H1 (cell line): ENCODE data around the gene APOL6. TPM values are rescaled to one million over a fixed set of nuclear protein-coding genes. Genes with fewer than 3 reads are reported as not detected.

ENCODE experiments used
- CTCF ChIA-PET: fragments of 300-600 bp; sonication (Branson Sonifier 250); formaldehyde crosslinking; loops from one replicate; lab custom pipeline; 2021; ENCODE audit not compliant: partially characterized antibody; lab: Charles Lee
- POLR2A ChIA-PET: fragments of 300-600 bp; sonication (Branson Sonifier 250); formaldehyde crosslinking; loops from one replicate; lab custom pipeline; 2021; ENCODE audit warnings: inconsistent platforms; ENCODE audit not compliant: partially characterized antibody; lab: Charles Lee
- DNase-seq, 2 experiments: peaks; one replicate each; pipeline versions ENCODE4 v3.0.0 to v3.0.0-alpha.2; 2010 to 2022; ENCODE audit warnings: low spot score in 2 of 2, low read depth in 1 of 2, mixed read lengths in 1 of 2
- FAIRE-seq: peaks from 2 replicates; lab custom pipeline; 2011; peaks lifted over from hg19 to GRCh38; lab: Jason Lieb, UNC
- H2AFZ ChIP-seq: 2 replicates; pipeline ENCODE4 v1.8.1; 2012; ENCODE audit warnings: low read length, inconsistent platforms
- H2AK5ac ChIP-seq: 2 replicates; pipeline ENCODE4 v1.6.1; 2013; ENCODE audit warnings: low read depth, low read length
- H2BK120ac ChIP-seq: replicated peaks from 2 replicates; pipeline ENCODE3; 2013; ENCODE audit warnings: low read depth, low read length, inconsistent platforms
- H2BK12ac ChIP-seq: 2 replicates; pipeline ENCODE4 v1.6.1; 2013; ENCODE audit warnings: low read depth, low read length
- H2BK15ac ChIP-seq: 2 replicates; pipeline ENCODE4 v1.6.1; 2013; ENCODE audit warnings: low read length
- H2BK20ac ChIP-seq: 2 replicates; pipeline ENCODE4 v1.6.1; 2013; ENCODE audit warnings: low read length
- H2BK5ac ChIP-seq: 2 replicates; pipeline ENCODE4 v1.6.1; 2013; ENCODE audit warnings: low read depth, low read length
- H3K14ac ChIP-seq: 2 replicates; pipeline ENCODE4 v1.6.1; 2013; ENCODE audit warnings: inconsistent platforms; ENCODE audit not compliant: insufficient read length
- H3K18ac ChIP-seq: 2 replicates; pipeline ENCODE4 v1.6.1; 2013; ENCODE audit warnings: low read length; ENCODE audit errors: extremely low read depth
- H3K23ac ChIP-seq: 2 replicates; pipeline ENCODE4 v1.6.1; 2013; ENCODE audit warnings: inconsistent platforms; ENCODE audit not compliant: insufficient read length
- H3K23me2 ChIP-seq: 2 replicates; pipeline ENCODE4 v1.6.1; 2013; ENCODE audit warnings: low read depth, low read length
- H3K27ac ChIP-seq: 2 replicates; pipeline ENCODE4 v1.6.1; 2011; ENCODE audit warnings: low read depth, low read length, inconsistent platforms
- H3K27me3 ChIP-seq, 4 experiments: replicated peaks in 1 of 4; 1 replicate in 1 of 4; 2 replicates in 3 of 4; pipeline versions ENCODE4 v1.6.1 to v1.8.1; 2011 to 2013; ENCODE audit warnings: low read length in 3 of 4, mild to moderate bottlenecking in 3 of 4, inconsistent platforms in 2 of 4, mixed read lengths in 2 of 4, moderate library complexity in 1 of 4; ENCODE audit not compliant: control insufficient read depth in 3 of 4, insufficient read depth in 3 of 4; ENCODE audit errors: extremely low read depth in 1 of 4
- H3K36me3 ChIP-seq, 4 experiments: 2 replicates each; pipeline versions ENCODE4 v1.6.1 to v1.8.1; 2011 to 2013; ENCODE audit warnings: mild to moderate bottlenecking in 4 of 4, low read length in 3 of 4, moderate library complexity in 2 of 4, control low read depth in 1 of 4, inconsistent platforms in 1 of 4; ENCODE audit not compliant: insufficient read depth in 4 of 4, control insufficient read depth in 2 of 4
- H3K4ac ChIP-seq: replicated peaks from 2 replicates; pipeline ENCODE3; 2013; ENCODE audit warnings: low read length, low read depth, mixed read lengths, inconsistent platforms; ENCODE audit not compliant: insufficient read length
- H3K4me1 ChIP-seq, 4 experiments: replicated peaks in 1 of 4; 1 replicate in 1 of 4; 2 replicates in 3 of 4; pipeline versions ENCODE4 v1.6.1 to v1.8.1; 2011 to 2013; ENCODE audit warnings: low read length in 3 of 4, inconsistent platforms in 2 of 4, mixed read lengths in 1 of 4; ENCODE audit not compliant: insufficient read depth in 4 of 4, control insufficient read depth in 3 of 4
- H3K4me2 ChIP-seq, 2 experiments: 2 replicates each; pipeline versions ENCODE4 v1.6.1 to v1.8.1; 2011 to 2013; ENCODE audit warnings: low read depth in 2 of 2, low read length in 2 of 2, control low read depth in 1 of 2, inconsistent platforms in 1 of 2, mild to moderate bottlenecking in 1 of 2; ENCODE audit not compliant: insufficient read depth in 1 of 2
- H3K4me3 ChIP-seq, 4 experiments: fragments of 200-600, 300-600 bp in 1 of 4; sonication (generic), shearing (Covaris generic), sonication (Bioruptor Twin) in 1 of 4; 2 replicates each; pipeline versions ENCODE4 v1.5.1 to v1.8.1; 2011 to 2016; ENCODE audit warnings: low read length in 4 of 4, low read depth in 3 of 4, control low read depth in 2 of 4, inconsistent platforms in 2 of 4, mild to moderate bottlenecking in 2 of 4, mixed read lengths in 1 of 4, moderate library complexity in 1 of 4; ENCODE audit not compliant: insufficient read depth in 2 of 4; ENCODE audit errors: extremely low read depth in 1 of 4
- H3K56ac ChIP-seq: replicated peaks from 2 replicates; pipeline ENCODE3; 2013; ENCODE audit warnings: low read depth, mild to moderate bottlenecking, mixed read lengths, low read length, inconsistent platforms; ENCODE audit not compliant: insufficient read length
- H3K79me1 ChIP-seq: 2 replicates; pipeline ENCODE4 v1.6.1; 2013; ENCODE audit warnings: low read depth, low read length, control low read depth
- H3K79me2 ChIP-seq, 2 experiments: 2 replicates each; pipeline versions ENCODE4 v1.6.1 to v1.8.1; 2012 to 2013; ENCODE audit warnings: low read length in 2 of 2, mild to moderate bottlenecking in 2 of 2, inconsistent platforms in 1 of 2; ENCODE audit not compliant: insufficient read depth in 2 of 2, control insufficient read depth in 1 of 2
- H3K9ac ChIP-seq, 4 experiments: replicated peaks in 1 of 4; 1 replicate in 1 of 4; 2 replicates in 3 of 4; pipeline versions ENCODE4 v1.6.1 to v1.8.1; 2011 to 2013; ENCODE audit warnings: low read depth in 3 of 4, low read length in 3 of 4, control low read depth in 2 of 4, mild to moderate bottlenecking in 2 of 4, moderate library complexity in 2 of 4, inconsistent platforms in 1 of 4; ENCODE audit errors: extremely low read depth in 1 of 4
- H3K9me3 ChIP-seq, 2 experiments: 2 replicates each; pipeline versions ENCODE4 v1.6.1 to v1.8.1; 2012 to 2013; ENCODE audit warnings: mild to moderate bottlenecking in 2 of 2, moderate library complexity in 2 of 2, control low read depth in 1 of 2, inconsistent platforms in 1 of 2, low read depth in 1 of 2, low read length in 1 of 2, mixed read lengths in 1 of 2; ENCODE audit not compliant: insufficient read depth in 2 of 2
- H4K20me1 ChIP-seq, 2 experiments: replicated peaks in 1 of 2; 2 replicates each; pipeline versions ENCODE3 to v1.8.1; 2011 to 2013; ENCODE audit warnings: inconsistent platforms in 2 of 2, low read length in 2 of 2, mild to moderate bottlenecking in 1 of 2; ENCODE audit not compliant: insufficient read depth in 2 of 2, control insufficient read depth in 1 of 2
- H4K5ac ChIP-seq: 2 replicates; pipeline ENCODE4 v1.6.1; 2013; ENCODE audit warnings: low read length, low read depth, mixed read lengths, inconsistent platforms; ENCODE audit not compliant: insufficient read length
- H4K8ac ChIP-seq: 2 replicates; pipeline ENCODE4 v1.8.0; 2013; ENCODE audit warnings: mild to moderate bottlenecking, moderate library complexity, low read length, inconsistent platforms; ENCODE audit not compliant: insufficient read depth; ENCODE audit errors: extremely low read depth
- H4K91ac ChIP-seq: replicated peaks from 2 replicates; pipeline ENCODE3; 2013; ENCODE audit warnings: low read length, mixed read lengths, inconsistent platforms; ENCODE audit not compliant: insufficient read length
- ATF3 ChIP-seq: IDR thresholded peaks from 2 replicates; pipeline ENCODE4 v1.6.1; 2011; ENCODE audit warnings: low read depth, mild to moderate bottlenecking, low read length; ENCODE audit not compliant: insufficient read depth
- CEBPB ChIP-seq: IDR thresholded peaks from 2 replicates; pipeline ENCODE4 v1.6.1; 2012; ENCODE audit warnings: low read depth, low read length
- WGBS, 2 experiments: shearing (Covaris generic) in 1 of 2; methylation state at CpG; one replicate each; pipeline versions ENCODE4 v1.1.6 to v1.1.7; 2013 to 2015; ENCODE audit warnings: low lambda C conversion rate in 2 of 2, mixed read lengths in 2 of 2, inconsistent platforms in 1 of 2, low coverage in 1 of 2, missing lambda C conversion rate in 1 of 2; ENCODE audit not compliant: insufficient replicate concordance in 2 of 2, insufficient coverage in 1 of 2, insufficient read length in 1 of 2; ENCODE audit errors: extremely low coverage in 1 of 2, missing lambda C conversion rate in 1 of 2; 5-methylcytosine and 5-hydroxymethylcytosine counted together
- polyA plus RNA-seq, 7 experiments: library from polyadenylated mRNA; depleted of rRNA in 3 of 7; stranded (reverse) in 5 of 7; unstranded in 2 of 7; fragments of >200 nt in 5 of 7; fragments of 200-250 nt in 2 of 7; gene quantifications; 1 replicate in 5 of 7; 2 replicates in 1 of 7; 4 replicates in 1 of 7; pipeline versions ENCODE4 v1.2.1 to v1.2.3, GENCODE V29; 2011 to 2013; ENCODE audit warnings: missing spikeins in 2 of 7, mixed read lengths in 2 of 7
- total RNA-seq: library from RNA; stranded (reverse); fragmentation: NEBNext Ultra II Directional; extraction: Animal tissue kit (Norgen Biotek cat#: 25700); gene quantifications from 2 replicates; pipeline ENCODE4 v1.2.1, GENCODE V29; 2021

The APOL6 gene
- total and polyA plus RNA-seq, 2 of the 8 experiments (the other 6 are each of a cell fraction or from before 2014, with no cell fraction given): 0.06 to 0.13 TPM

GRCh38 chr22:35615156-35615555 lies 33.1 kb upstream of the APOL6 start:
- no peak overlapping the region; the same call in 1 of the 2 replicates for H2BK5ac ChIP-seq
- no peak overlapping the region for H3K4me3 ChIP-seq
- H2BK15ac ChIP-seq: 0 out of 2 replicates have a peak overlapping the region, but pooled peaks have one; percentile 10
- no peak overlapping the region for H3K23ac ChIP-seq
- no peak overlapping the region for H4K5ac ChIP-seq
- peak overlapping the region; percentile 71; the same call in 1 of the 2 replicates for H2BK12ac ChIP-seq
- no peaks in the 10 kb centered on the region for H3K9me3 ChIP-seq
- no peaks in the 10 kb centered on the region for H3K79me2 ChIP-seq
- no peaks in the 10 kb centered on the region for H3K79me1 ChIP-seq
- H3K14ac ChIP-seq: no peak overlapping the region
- H3K27me3 ChIP-seq: no peaks in the 10 kb centered on the region
- peak overlapping the region; percentile 54 for H4K91ac ChIP-seq
- DNase-seq: no peak
- ChIA-PET CTCF (interaction anchor here (1.2 kb wide), 1 partner anchor 119 kb away, joined by 3 read pairs; no protein-coding TSS in a partner anchor), POLR2A (interaction anchor here (1.4 kb wide), 1 partner anchor 10 kb away, joined by 3 read pairs; no protein-coding TSS in a partner anchor)
- peaks cover 7% of the 10 kb centered on the region; the same call in 1 of the 2 replicates for H3K23me2 ChIP-seq
- H3K27ac ChIP-seq: no peak overlapping the region
- no peak overlapping the region for H3K56ac ChIP-seq
- peak overlapping the region; percentile 64; the same call in 1 of the 2 replicates for H4K8ac ChIP-seq
- H4K20me1 ChIP-seq: peaks cover 0 to 2% of the 10 kb centered on the region in 2 experiments
- H2AK5ac ChIP-seq: no peak overlapping the region
- H2BK20ac ChIP-seq: peak overlapping the region; percentile 75; the same call in 1 of the 2 replicates
- no peak overlapping the region for H3K9ac ChIP-seq
- H3K36me3 ChIP-seq: no peaks in the 10 kb centered on the region
- no peak for FAIRE-seq
- H3K18ac ChIP-seq: peak overlapping the region; percentile 25; the same call in 1 of the 2 replicates
- peak overlapping the region; percentile 9; the same call in 1 of the 2 replicates for H2AFZ ChIP-seq
- no peak overlapping the region for H3K4me2 ChIP-seq
- 82% methylated on average over 6 of the region's 6 CpGs; no CpG with 5 or more reads in 1 of the 2 experiments for WGBS, 2 experiments
- no peak overlapping the region for H2BK120ac ChIP-seq
- H3K4ac ChIP-seq: no peak overlapping the region
- TF ChIP-seq CEBPB (peak; percentile 35; the same call in 1 of the 2 replicates), ATF3 (no peak)
- H3K4me1 ChIP-seq: no peaks in the 10 kb centered on the region
